ENCODE results near the gene ADAMTS1. TPM values are rescaled to one million over a fixed set of nuclear protein-coding genes. Genes with fewer than 3 reads are reported as not detected.
A peak's percentile ranks its signal among the peaks of the same experiment; 100 is the strongest.

Gene ADAMTS1
- total RNA-seq, 2 donors from 2014 or later: 0.05 TPM; not detected in 1

DNA sequence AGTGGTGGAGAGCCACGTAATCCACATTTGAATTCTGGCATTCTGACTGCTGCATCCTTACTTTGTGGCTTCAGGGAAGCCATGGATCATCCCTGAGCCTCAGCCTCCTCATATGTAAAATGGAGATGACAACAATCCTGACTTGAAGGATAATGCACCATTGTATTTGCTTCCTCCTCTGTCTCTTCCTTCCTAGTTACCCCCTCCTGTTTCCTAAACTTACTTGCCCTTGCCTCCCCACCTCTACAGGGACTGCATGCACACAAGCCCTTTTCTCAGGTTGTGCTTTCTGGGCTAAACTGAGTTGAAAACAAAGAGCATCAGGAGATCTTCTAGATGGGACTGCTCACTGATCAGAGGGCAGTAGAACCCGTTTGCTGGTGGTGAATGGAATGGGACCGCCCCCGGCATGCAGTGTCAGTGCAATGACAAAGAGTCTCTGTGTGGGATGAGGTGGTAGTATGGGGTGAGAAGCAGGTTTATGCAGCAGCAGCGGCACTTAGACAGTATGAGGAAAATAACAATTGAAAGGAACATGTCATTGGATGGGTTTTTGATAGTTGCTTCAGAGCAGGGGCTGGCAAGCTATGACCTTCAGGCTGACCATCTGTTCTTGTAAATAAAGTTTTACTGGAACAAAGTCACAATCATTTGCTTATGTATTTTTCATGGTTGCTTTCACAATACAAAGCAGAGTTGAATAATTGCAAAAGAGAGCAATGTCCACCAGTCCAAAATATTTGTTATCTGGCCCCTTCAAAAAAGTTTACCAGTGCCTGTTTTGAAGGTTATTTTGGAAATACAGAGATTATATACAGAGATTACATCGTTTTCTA is 6.1 kb upstream of the ADAMTS1 start:
- Mint-ChIP-seq H3K27me3 (peaks cover 33% of the 10 kb centered on the region), H3K27ac (no peak overlapping the region), H3K4me3 (no peak overlapping the region), H3K4me1 (peaks cover 8% of the 10 kb centered on the region), H3K36me3 (ENCODE audit: low read depth) (no peaks in the 10 kb centered on the region), H3K9me3 (no peaks in the 10 kb centered on the region)
- no peak for ATAC-seq (replicated peaks)

DNA sequence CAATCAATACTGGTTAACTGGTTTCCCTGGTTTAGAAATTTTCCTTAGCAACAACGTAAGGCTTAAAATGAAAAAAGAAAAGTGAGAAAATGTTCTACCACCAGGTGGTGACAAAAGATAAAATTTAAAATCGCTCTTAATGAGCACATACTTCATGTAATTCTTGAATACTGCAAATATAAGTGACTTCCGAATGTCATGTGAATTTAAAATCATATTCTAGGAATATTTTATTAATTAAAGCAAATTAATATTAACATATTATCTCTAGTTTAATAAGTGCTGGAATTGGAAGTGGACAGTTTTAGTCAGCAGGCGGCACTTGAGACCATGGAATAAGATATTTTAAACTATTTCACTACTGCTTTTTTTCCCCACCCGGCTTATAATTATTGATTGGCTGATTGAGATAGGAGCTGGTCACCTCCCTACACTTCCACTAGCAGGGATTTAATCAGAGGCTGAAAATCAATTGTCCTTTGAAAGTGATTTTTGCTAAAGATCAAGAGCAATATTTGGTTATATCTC is 5.0 kb upstream of the ADAMTS1 start:
- ATAC-seq (replicated peaks): no peak
- no peaks in the 10 kb centered on the region for H3K9me3 Mint-ChIP-seq
- no peak overlapping the region for H3K4me3 Mint-ChIP-seq
- H3K36me3 Mint-ChIP-seq (ENCODE audit: low read depth): peaks cover 5% of the 10 kb centered on the region
- H3K4me1 Mint-ChIP-seq: peaks cover 15% of the 10 kb centered on the region
- no peak overlapping the region for H3K27ac Mint-ChIP-seq
- H3K27me3 Mint-ChIP-seq: peaks cover 42% of the 10 kb centered on the region

DNA sequence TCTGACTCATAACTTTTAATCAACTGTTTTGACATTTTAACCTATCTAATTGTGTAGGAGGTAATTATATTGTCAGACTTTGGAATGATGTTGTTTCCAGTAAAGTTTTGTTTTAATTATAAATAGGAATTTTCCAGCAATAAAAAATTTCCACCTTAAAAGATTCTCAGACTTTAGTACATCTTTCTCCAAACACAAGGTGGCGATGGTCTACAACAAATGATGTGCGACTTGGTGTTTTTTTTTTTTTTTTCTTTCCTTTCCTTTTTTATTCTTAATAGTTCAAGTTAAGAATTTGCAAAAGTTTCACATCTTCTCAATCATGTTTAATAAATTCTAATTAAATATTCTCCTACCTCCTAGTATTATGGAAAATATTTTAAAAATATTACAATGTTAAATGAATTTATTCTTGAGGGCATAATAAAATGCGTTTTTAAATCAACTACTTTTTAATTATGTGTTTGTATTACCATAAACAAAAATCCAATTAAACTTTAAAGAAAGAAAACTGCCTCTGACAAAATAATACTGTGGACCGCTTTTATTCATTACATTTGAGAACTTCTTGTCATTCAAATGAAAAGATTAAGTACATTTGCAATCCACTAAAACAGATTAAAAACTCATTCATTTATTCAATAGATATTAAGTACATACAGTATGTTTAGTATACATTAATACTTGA is 4.4 kb upstream of the ADAMTS1 start:
- H3K9me3 Mint-ChIP-seq: no peaks in the 10 kb centered on the region
- H3K27me3 Mint-ChIP-seq: peaks cover 42% of the 10 kb centered on the region
- peaks cover 5% of the 10 kb centered on the region for H3K36me3 Mint-ChIP-seq (ENCODE audit: low read depth)
- no peak overlapping the region for H3K27ac Mint-ChIP-seq
- peaks cover 15% of the 10 kb centered on the region for H3K4me1 Mint-ChIP-seq
- no peak overlapping the region for H3K4me3 Mint-ChIP-seq
- no peak for ATAC-seq (replicated peaks)

DNA sequence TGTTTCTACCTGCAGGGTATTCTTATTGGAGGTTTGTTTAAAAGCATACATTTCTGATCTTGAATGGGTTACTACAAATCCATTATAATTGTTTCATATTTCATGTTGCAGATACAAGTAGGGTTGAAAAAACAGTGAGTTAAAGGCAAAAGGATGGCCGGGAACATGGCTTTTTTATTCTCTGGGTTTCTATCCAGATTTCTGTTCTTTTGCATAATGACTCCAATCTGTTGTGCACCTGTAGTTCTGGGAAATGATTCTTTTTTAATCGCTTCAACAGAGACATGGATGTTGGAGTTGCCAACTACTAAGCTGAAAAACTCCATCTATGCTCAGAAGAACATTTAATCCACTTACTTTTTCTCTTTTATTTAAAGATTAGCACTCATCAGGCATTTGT is 2.7 kb upstream of the ADAMTS1 start:
- Mint-ChIP-seq H3K27ac (no peak overlapping the region), H3K27me3 (peaks cover 54% of the 10 kb centered on the region), H3K4me3 (no peak overlapping the region), H3K9me3 (no peaks in the 10 kb centered on the region), H3K4me1 (peaks cover 15% of the 10 kb centered on the region), H3K36me3 (ENCODE audit: low read depth) (peaks cover 5% of the 10 kb centered on the region)
- no peak for ATAC-seq (replicated peaks)

DNA sequence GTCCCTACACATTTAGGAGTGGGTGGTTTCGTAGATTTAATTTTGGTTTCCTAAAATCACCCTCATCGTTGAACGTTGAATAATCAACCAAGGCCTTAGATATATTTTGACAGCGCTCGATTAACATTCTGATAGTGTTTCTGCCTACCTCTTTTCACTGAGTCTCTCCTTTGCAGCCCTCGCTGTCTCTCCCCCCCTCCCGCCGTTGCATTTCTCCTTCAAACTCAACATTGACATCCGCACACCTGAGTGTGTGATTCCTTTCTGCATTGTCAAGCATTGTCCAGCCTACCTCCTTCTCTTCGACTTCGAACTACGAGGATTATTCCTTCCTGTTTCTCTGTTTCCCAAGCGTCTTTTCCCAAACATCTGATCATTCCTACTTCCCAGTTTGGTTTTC is 1.8 kb upstream of the ADAMTS1 start:
- Mint-ChIP-seq H3K9me3 (no peaks in the 10 kb centered on the region), H3K4me3 (peak overlapping the region; percentile 75), H3K27ac (no peak overlapping the region), H3K4me1 (peaks cover 15% of the 10 kb centered on the region), H3K36me3 (ENCODE audit: low read depth) (peaks cover 5% of the 10 kb centered on the region), H3K27me3 (peaks cover 63% of the 10 kb centered on the region)
- no peak for ATAC-seq (replicated peaks)

DNA sequence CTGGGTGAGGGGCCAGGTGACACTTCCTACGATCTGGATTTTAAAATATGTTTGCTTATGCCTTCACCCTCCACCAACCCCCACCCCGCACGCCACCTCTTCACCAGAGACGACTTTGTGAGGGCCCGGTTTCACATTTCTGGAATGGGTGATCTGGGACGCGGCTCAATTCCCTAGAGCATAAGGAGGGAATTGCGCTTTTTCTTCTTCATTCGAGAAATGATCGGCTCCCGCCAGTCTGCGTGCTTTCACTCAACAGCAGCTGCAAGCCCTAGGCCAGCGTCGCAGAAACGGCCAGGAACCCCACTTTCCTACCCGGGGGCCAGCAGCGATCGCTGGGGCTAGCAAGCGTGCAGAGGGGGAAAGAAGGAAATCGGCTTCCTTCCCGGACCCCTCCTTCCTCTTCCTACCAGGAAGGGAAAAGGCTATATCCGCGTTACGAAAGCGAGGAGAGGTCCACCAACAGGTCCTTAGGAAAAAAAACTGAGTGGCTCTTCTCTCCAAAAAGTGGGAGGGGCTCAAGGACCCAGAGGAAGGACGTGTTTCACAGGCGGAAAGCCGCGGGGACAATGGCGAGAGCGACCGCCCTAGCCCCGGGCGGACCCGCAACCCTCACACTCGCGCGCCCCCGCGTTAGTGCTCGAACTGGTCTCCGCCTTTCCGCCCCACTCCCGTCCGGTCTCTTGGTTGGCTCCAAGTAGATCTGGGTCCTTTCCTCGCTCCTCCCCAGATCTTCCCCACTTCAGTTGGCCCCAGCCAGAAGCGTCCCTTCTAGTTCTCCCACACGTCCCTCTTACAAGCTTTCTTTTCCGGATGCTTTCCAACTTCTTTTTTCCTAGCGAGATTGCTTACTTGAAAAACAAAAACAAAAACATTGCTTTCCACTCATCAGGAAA is 1.1 kb upstream of the ADAMTS1 start:
- Mint-ChIP-seq H3K4me1 (peaks cover 15% of the 10 kb centered on the region), H3K9me3 (no peaks in the 10 kb centered on the region), H3K27me3 (peaks cover 65% of the 10 kb centered on the region), H3K36me3 (ENCODE audit: low read depth) (peaks cover 5% of the 10 kb centered on the region), H3K27ac (no peak overlapping the region), H3K4me3 (peak overlapping the region; percentile 75)
- peak; percentile 7 for ATAC-seq (replicated peaks)

DNA sequence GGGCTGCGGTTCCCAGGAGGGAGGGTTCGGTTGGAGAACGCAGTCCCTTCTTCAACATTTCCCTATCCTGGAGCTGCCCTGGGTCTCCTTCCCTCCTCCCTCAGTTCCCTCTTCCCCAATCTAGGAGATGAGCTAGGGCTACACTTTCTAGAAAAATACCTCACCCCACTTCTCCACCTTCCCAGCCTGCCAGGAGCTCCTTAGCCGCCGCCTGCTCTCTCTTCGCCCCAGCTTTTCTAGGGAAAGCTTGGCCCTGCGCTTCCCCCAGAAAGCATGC is 488 bp upstream of the ADAMTS1 start:
- Mint-ChIP-seq H3K27ac (no peak overlapping the region), H3K4me1 (peaks cover 15% of the 10 kb centered on the region), H3K36me3 (ENCODE audit: low read depth) (peaks cover 5% of the 10 kb centered on the region), H3K27me3 (peaks cover 61% of the 10 kb centered on the region), H3K4me3 (peak overlapping the region; percentile 75), H3K9me3 (no peaks in the 10 kb centered on the region)
- ATAC-seq (replicated peaks): no peak

DNA sequence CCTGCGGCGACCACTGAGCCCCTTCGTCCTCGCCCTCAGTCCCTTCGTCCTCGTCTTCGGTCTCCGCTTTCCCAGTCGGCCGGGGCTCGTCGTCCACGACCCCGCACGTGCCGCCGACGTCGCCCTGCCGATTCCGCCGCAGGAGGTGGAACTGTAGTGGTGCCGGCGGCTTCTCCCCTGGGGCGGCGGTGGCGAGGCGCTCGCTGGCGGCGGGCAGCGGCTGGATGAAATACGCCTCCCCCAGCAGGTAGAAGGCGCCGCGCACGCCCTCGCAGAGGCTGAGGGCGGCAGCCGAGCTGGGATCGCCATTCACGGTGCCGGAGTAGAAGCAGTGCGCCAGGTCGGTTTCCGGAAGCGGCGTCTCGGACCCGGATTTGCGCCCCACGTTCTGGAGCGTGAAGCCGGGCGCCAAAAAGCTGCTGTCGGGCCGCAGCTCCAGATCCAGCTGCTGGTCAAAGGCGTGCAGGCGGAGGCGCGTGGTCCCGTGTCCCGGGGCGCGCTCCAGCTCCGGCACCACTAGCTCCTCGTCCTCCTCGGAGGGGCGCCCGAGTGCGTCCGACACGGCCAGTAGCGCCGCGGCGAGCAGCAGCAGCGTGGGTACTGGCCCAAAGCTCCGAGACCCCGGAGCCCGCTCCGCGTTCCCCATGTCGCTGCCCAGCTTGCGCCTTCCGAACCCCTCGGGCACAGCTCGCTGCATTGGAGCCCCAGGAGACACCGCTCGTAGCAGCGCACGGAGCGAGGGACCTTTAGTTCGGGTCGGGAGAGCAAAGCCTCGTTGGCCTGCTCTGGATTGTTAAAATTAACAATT is 747 bp downstream of the ADAMTS1 start:
- ATAC-seq (replicated peaks): no peak
- Mint-ChIP-seq H3K36me3 (ENCODE audit: low read depth) (peaks cover 5% of the 10 kb centered on the region), H3K4me3 (peak overlapping the region; percentile 75), H3K9me3 (no peaks in the 10 kb centered on the region), H3K4me1 (peaks cover 15% of the 10 kb centered on the region), H3K27me3 (peaks cover 71% of the 10 kb centered on the region), H3K27ac (no peak overlapping the region)

DNA sequence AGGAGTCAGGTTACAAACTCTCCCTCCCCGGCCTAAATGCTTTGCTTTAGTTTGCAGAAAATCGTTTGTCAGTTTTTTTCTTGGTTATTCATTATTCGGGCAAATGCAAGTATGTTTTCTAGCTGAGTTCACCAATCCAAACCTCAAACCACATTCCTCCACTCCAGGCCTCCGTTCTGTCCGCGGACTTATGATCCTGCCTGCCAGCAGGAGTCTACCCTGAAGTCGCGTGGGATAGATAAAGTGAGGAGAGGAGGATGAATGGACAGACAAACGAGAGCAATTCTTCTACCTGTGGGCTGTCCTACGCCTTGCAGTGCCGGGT is 1.3 kb downstream of the ADAMTS1 start:
- Mint-ChIP-seq H3K4me1 (peaks cover 15% of the 10 kb centered on the region), H3K36me3 (ENCODE audit: low read depth) (peaks cover 5% of the 10 kb centered on the region), H3K27me3 (peaks cover 71% of the 10 kb centered on the region), H3K4me3 (peak overlapping the region; percentile 75), H3K27ac (no peak overlapping the region), H3K9me3 (no peaks in the 10 kb centered on the region)
- ATAC-seq (replicated peaks): no peak

DNA sequence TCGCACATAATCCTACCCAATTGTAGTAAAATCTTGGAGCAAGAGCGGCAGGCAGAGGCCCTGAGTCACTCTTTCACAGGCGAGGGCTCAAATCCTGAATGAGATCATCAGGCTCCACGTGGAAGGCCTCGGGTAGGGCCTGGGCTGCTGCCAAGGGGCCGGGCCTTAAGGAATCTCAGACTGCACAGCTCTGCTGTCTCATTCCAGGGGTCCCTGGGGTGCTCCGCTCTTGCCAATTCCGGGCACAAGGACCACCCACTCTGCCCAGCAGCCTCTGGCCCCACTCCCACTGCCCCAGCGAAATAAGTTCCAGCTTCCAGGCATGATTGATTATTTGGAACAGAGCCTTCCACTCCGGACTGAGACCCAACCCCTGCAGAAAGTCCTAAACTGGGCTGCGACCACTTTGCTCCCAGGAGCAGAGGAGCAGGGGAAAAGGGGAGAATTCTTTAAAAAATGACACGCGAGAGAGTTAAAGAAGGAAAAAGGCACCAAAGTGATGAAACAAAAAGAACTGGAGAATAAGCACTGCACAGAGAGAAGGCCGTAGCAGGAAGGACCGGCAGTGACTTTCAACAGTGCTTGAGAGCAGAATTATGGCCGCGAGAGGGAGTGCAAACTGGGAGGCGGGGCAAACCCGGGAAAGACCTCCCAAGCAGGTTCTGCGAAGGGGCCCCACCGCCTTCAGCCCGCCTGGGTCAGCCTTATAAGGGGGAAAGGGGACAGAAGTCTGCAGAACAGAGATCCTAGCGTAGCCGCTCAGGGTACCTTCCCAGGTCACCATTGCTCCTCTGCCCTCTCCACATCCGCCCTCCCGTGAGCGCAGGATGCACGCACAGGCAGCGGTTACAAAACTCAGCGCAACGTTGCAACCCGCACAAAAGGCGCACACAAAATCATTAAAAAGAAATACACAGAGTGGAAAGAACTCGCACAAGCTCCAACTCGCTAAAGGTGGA is 2.0 kb downstream of the ADAMTS1 start:
- peaks cover 5% of the 10 kb centered on the region for H3K36me3 Mint-ChIP-seq (ENCODE audit: low read depth)
- peak overlapping the region; percentile 75 for H3K4me3 Mint-ChIP-seq
- H3K4me1 Mint-ChIP-seq: peaks cover 15% of the 10 kb centered on the region
- ATAC-seq (replicated peaks): peak; percentile 28
- no peak overlapping the region for H3K27ac Mint-ChIP-seq
- no peaks in the 10 kb centered on the region for H3K9me3 Mint-ChIP-seq
- H3K27me3 Mint-ChIP-seq: peaks cover 74% of the 10 kb centered on the region

DNA sequence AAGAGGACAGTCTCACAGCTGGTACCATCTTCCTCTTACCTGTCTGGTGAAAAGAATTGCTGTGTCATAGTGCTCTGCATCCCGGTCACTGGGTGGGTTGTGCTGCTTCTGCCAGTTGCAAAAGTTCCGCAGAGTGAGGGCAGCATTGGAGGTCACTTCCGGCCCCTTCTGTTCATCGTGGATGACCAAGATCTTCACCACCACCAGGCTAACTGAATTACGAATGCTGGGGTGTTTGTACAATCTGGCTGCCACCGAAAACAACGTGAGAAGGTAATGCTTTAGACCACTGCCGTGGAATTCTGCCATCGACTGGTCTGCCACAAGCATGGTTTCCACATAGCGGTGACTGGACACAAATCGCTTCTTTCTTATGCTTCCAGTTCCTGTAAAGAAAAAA is 2.9 kb downstream of the ADAMTS1 start:
- no peak for ATAC-seq (replicated peaks)
- no peak overlapping the region for H3K4me3 Mint-ChIP-seq
- H3K36me3 Mint-ChIP-seq (ENCODE audit: low read depth): peaks cover 5% of the 10 kb centered on the region
- H3K27me3 Mint-ChIP-seq: peaks cover 69% of the 10 kb centered on the region
- H3K27ac Mint-ChIP-seq: no peak overlapping the region
- no peaks in the 10 kb centered on the region for H3K9me3 Mint-ChIP-seq
- H3K4me1 Mint-ChIP-seq: peaks cover 15% of the 10 kb centered on the region

DNA sequence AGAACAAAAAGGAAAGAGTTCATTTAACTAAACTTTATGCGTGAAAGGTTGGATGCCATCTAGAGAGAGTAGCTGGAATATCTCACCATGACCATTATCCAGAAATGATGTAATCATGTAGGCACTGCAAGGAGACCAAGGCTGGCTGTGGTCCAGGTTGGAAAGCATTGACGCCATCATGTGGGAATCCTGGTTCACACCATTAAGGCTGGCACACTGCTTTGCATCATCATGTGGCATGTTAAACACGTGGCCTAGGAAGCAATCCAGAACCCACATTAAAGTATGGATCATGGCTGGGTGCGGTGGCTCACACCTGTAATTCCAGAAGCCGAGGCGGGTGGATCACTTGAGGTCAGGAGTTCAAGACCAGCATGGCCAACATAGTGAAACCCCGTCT is 4.3 kb downstream of the ADAMTS1 start:
- ATAC-seq (replicated peaks): no peak
- Mint-ChIP-seq H3K4me3 (no peak overlapping the region), H3K27me3 (peaks cover 58% of the 10 kb centered on the region), H3K27ac (no peak overlapping the region), H3K9me3 (no peaks in the 10 kb centered on the region), H3K4me1 (peaks cover 5% of the 10 kb centered on the region), H3K36me3 (ENCODE audit: low read depth) (peaks cover 3% of the 10 kb centered on the region)

DNA sequence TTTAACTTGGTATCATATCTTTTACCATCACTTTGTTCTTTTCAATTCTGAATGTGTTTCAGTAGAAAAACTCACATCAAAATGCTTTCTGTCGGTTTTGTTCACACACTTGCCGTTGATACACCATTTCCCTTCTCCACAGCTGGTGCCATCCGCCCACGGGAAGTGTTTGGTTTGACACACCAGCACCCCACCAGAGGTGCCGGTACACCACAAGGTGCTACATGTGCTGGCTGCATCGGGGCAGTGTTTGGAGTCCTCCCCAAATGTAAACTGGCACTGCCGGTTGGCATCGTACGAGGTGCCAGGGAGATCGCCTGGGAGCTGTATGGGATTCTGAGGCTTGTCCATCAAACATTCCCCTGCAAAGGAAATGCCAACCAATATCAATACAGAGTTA is 5.0 kb downstream of the ADAMTS1 start:
- no peaks in the 10 kb centered on the region for H3K9me3 Mint-ChIP-seq
- no peak for ATAC-seq (replicated peaks)
- H3K27ac Mint-ChIP-seq: no peak overlapping the region
- H3K4me3 Mint-ChIP-seq: no peak overlapping the region
- H3K27me3 Mint-ChIP-seq: peaks cover 54% of the 10 kb centered on the region
- H3K36me3 Mint-ChIP-seq (ENCODE audit: low read depth): no peaks in the 10 kb centered on the region
- H3K4me1 Mint-ChIP-seq: no peaks in the 10 kb centered on the region

Data from activated T-helper 17 cell treated with anti-CD3 and anti-CD28 coated beads, Interleukin-2, amount 50 U/mL, for 72 hours (primary cell).